ENCODE data around the gene ARHGAP10. TPM values are rescaled to one million over a fixed set of nuclear protein-coding genes. Genes with fewer than 3 reads are reported as not detected.

The ARHGAP10 gene
- total RNA-seq, 2 experiments from 2014 or later, result 7.1 to 8.0 TPM

DNA sequence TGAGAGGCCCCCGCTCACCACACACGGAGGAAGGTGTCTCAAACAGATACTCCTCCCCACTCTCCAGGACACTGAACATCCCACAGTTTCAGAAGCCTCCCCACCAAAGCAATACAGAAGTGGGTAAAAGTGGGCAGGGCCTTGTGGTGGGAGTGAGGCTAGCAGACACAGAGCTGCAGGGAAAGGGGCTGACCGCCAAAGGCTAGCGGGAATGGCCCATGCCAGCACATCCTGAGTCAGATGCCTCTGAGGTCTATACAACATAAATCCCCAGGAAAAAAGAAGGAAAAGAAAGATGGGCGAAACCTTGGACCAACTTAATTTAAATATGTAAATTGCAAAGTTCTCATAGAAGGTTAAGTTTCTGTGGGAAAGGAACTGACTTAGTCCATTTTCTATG lies 21.9 kb upstream of the ARHGAP10 start:
- Mint-ChIP-seq H3K27ac (no peak overlapping the region), H3K4me3 (no peak overlapping the region), H3K27me3 (no peaks in the 10 kb centered on the region), H3K9me3 (no peaks in the 10 kb centered on the region), H3K36me3 (no peaks in the 10 kb centered on the region), H3K4me1 (ENCODE audit: low read depth) (no peaks in the 10 kb centered on the region)
- DNase-seq, result no peak
- CTCF ChIA-PET, result interaction anchor here (0.6 to 7.6 kb wide), 4 partner anchors 9 to 155 kb away, joined by 3 to 224 read pairs (median 6); no protein-coding TSS in a partner anchor
- POLR2A ChIA-PET, result no interaction called here
- intact Hi-C loops (cut with micrococcal nuclease), result loop anchor here (2.0 kb wide), 1 partner anchor 21 kb away; no protein-coding TSS in a partner anchor

DNA sequence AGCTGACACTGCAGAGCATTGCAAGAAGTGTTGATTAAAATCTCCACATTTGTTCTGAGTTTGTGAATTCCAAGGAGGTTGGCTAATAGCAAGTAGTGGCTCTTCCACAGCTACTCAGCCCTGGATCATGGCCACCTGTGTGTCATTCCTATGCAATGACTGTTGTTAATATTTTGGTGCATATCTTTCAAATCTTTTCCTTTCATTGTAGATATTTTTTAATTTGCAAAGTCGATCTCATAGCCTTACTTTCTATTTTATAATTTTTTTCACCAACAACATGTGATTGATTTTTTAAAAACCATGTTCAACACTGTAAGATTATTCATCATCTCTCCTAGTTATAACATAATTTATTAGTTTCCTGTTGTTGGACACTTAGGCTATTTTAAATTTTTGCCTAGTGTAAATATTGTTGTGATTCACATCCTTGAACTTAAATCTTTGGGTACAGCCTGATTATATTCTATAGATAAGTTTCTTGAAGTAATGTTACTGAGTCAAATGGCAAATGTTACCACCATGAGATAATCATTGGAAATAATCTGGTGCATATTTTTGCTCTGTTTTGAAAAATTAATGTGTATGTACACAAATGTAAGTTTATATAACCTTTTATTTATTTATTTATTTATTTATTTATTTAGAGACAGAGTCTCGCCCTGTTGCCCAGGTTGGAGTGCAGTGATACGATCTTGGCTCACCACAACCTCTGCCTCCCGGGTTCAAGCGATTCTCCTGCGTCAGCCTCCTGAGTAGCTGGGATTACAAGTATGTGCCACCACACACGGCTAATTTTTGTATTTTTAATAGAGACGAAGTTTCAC lies 17.1 kb upstream of the ARHGAP10 start:
- Mint-ChIP-seq H3K9me3 (no peaks in the 10 kb centered on the region), H3K4me1 (ENCODE audit: low read depth) (peaks cover 4% of the 10 kb centered on the region), H3K4me3 (no peak overlapping the region), H3K27ac (no peak overlapping the region), H3K36me3 (no peaks in the 10 kb centered on the region), H3K27me3 (peaks cover 2% of the 10 kb centered on the region)
- intact Hi-C loops (cut with micrococcal nuclease), result no loop called here
- POLR2A ChIA-PET, result no interaction called here
- CTCF ChIA-PET, result interaction anchor here (0.6 kb wide), 1 partner anchor 593 kb away, joined by 3 read pairs; no protein-coding TSS in a partner anchor
- no peak for DNase-seq

DNA sequence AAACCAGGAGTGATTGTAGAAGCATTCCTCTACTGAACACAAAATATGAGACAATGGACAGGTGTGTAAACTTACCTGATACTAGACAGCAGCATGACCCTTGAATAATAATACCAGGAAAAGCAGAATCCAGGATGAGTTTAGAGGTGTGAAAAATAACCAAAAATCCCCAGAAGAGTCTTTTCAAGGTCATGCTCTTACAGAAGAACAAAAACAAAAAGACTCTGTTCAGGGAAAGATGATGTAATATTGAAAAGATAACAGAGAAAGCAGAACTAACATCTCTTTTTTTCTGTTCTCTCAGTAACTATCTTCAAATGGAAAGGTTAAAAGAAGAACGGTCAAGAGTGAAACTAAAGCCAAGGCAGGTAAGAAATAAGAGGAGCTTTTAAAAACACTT lies 14.0 kb upstream of the ARHGAP10 start:
- H3K4me3 Mint-ChIP-seq, result no peak overlapping the region
- peaks cover 5% of the 10 kb centered on the region for H3K27me3 Mint-ChIP-seq
- no peaks in the 10 kb centered on the region for H3K36me3 Mint-ChIP-seq
- H3K27ac Mint-ChIP-seq, result no peak overlapping the region
- intact Hi-C loops (cut with micrococcal nuclease), result no loop called here
- DNase-seq, result no peak
- POLR2A ChIA-PET, result no interaction called here
- CTCF ChIA-PET, result interaction anchor here (1.8 kb wide), 1 partner anchor 149 kb away, joined by 10 read pairs; no protein-coding TSS in a partner anchor
- H3K4me1 Mint-ChIP-seq (ENCODE audit: low read depth), result peaks cover 4% of the 10 kb centered on the region
- H3K9me3 Mint-ChIP-seq, result no peaks in the 10 kb centered on the region

DNA sequence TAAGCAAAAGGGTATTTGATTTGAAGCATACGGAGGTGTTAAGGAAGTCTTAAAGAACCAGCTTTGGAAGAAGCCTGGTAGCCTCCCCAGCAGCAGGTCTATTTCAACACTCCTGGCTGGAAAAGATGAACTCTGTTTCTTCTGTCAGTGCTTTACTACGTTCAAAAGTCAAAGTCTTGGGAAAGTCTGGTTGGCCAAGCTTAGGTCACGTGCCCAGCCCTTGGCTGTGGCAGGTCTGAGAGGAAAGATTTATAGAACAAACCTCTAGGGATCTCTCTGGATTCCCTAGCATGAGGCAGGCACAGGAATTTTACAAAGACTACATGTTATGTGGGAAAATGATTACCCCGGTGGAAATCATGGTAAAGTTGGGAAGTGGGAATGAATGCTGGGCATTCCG lies 8.6 kb upstream of the ARHGAP10 start:
- Mint-ChIP-seq H3K36me3 (no peaks in the 10 kb centered on the region), H3K27ac (no peak overlapping the region), H3K4me3 (no peak overlapping the region), H3K4me1 (ENCODE audit: low read depth) (no peaks in the 10 kb centered on the region), H3K27me3 (peaks cover 4% of the 10 kb centered on the region), H3K9me3 (no peaks in the 10 kb centered on the region)
- DNase-seq, result no peak
- ChIA-PET POLR2A (no interaction called here), CTCF (no interaction called here)
- intact Hi-C loops (cut with micrococcal nuclease), result no loop called here

DNA sequence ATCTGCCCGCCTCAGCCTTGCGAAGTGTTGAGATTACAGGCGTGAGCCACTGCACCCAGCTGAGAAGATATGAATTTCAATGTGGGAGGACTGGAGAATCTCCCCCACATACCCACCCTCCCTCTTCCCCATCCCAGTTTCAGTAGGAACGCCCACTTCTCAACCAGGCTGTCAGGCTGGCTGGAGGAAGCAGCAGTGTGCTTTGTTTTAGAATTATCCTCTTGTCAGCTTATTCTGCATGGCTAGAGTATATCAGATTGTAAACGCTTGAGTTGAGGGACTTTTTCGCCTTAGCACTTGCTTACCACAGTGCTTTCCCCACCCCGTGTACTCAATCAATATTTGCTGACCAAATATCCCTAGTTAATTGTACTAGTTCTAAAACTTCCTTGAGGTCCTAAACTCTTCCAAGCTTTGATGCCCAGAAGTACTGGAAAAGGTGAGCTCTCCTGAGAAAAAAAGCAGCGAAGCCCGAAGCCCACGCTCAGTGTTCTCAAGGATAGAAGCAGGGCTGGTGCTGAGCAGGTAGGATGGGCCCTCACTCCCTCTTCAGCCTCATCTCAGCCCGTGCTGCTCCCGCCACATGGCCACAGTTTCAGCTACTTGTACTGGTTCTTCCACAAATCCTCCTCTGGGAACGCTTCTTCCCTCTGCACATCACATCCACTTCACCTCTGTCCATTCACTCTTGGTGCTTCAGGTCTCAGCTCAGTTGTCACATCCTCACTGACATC lies 7.3 kb upstream of the ARHGAP10 start:
- DNase-seq, result no peak
- CTCF ChIA-PET, result interaction anchor here (2.0 to 2.3 kb wide), 2 partner anchors 16 to 142 kb away, joined by 7 to 15 read pairs; no protein-coding TSS in a partner anchor
- H3K9me3 Mint-ChIP-seq, result no peaks in the 10 kb centered on the region
- no peak overlapping the region for H3K27ac Mint-ChIP-seq
- H3K4me3 Mint-ChIP-seq, result no peak overlapping the region
- H3K27me3 Mint-ChIP-seq, result peaks cover 4% of the 10 kb centered on the region
- no peaks in the 10 kb centered on the region for H3K4me1 Mint-ChIP-seq (ENCODE audit: low read depth)
- H3K36me3 Mint-ChIP-seq, result no peaks in the 10 kb centered on the region
- POLR2A ChIA-PET, result no interaction called here
- intact Hi-C loops (cut with micrococcal nuclease), result no loop called here

DNA sequence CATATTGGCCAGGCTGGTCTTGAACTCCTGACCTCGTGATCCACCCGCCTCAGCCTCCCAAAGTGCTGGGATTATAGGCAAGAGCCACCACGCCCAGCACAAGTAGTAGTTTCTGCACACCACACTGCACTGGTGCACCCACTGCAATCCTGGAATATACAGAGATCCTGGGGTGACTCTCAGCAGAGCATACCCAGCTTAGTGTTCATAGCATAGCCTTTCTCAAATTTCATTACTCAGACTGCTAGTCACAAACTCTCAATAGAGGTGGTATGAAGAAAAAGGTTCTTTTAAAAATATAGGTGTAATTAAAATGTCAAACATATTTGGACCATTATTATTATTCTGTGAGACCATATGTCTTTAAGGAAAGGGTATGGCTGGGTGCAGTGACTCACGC lies 6.2 kb upstream of the ARHGAP10 start:
- intact Hi-C loops (cut with micrococcal nuclease), result no loop called here
- H3K27ac Mint-ChIP-seq, result no peak overlapping the region
- no peaks in the 10 kb centered on the region for H3K9me3 Mint-ChIP-seq
- peaks cover 3% of the 10 kb centered on the region for H3K4me1 Mint-ChIP-seq (ENCODE audit: low read depth)
- H3K27me3 Mint-ChIP-seq, result no peaks in the 10 kb centered on the region
- no peak for DNase-seq
- no peaks in the 10 kb centered on the region for H3K36me3 Mint-ChIP-seq
- POLR2A ChIA-PET, result no interaction called here
- CTCF ChIA-PET, result interaction anchor here (2.0 to 2.3 kb wide), 2 partner anchors 17 to 141 kb away, joined by 7 to 15 read pairs; no protein-coding TSS in a partner anchor
- no peak overlapping the region for H3K4me3 Mint-ChIP-seq

DNA sequence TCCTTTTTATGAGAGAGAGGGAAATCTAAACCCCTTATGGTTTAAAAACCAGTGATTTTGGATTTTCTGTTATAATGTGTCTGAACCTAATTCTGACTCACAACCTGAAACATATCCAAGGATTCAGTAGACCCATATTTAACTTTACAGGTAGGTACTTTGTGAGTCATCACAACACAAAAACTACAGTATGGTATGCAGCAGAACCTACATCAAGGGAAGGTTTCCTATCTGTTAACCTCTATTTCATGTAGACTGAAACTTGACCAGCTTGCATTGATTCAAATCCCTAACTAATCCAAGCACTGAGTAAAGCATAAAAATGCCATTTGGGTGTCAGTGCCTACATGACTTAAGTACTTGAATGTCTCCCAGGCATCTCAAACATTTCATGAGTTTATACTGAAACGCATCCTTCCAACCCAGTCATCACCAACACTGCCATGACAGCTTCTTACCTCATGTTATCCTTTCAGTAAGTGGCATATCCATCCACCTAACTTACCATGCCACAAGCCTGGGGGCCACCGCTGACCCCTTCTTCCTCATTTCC lies 4.3 kb upstream of the ARHGAP10 start:
- Mint-ChIP-seq H3K4me3 (no peak overlapping the region), H3K36me3 (no peaks in the 10 kb centered on the region), H3K27ac (no peak overlapping the region), H3K4me1 (ENCODE audit: low read depth) (peaks cover 7% of the 10 kb centered on the region), H3K9me3 (no peaks in the 10 kb centered on the region), H3K27me3 (no peaks in the 10 kb centered on the region)
- no peak for DNase-seq
- intact Hi-C loops (cut with micrococcal nuclease), result no loop called here
- ChIA-PET CTCF (interaction anchor here (1.1 kb wide), 1 partner anchor 140 kb away, joined by 6 read pairs; no protein-coding TSS in a partner anchor), POLR2A (no interaction called here)

DNA sequence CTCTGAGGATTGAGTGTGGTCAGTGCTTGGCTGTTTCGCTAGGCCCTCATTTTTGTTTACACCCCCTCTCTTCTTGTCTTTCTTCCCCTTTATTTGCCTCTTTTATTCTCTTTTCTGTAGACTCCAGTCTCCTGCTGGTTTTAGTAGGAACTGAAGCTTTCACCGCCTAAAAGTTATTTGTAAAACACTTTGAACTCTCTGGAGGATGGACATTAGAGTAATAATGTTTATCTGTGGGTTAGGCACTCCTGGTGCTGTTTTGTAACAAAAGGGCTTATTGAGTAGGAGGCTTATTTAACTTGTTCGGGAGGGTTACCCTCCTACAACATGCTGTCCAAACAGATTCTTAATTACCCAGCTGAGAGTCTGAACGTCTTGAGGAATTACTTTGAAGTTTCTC lies 1.6 kb upstream of the ARHGAP10 start:
- DNase-seq, result no peak
- POLR2A ChIA-PET, result no interaction called here

DNA sequence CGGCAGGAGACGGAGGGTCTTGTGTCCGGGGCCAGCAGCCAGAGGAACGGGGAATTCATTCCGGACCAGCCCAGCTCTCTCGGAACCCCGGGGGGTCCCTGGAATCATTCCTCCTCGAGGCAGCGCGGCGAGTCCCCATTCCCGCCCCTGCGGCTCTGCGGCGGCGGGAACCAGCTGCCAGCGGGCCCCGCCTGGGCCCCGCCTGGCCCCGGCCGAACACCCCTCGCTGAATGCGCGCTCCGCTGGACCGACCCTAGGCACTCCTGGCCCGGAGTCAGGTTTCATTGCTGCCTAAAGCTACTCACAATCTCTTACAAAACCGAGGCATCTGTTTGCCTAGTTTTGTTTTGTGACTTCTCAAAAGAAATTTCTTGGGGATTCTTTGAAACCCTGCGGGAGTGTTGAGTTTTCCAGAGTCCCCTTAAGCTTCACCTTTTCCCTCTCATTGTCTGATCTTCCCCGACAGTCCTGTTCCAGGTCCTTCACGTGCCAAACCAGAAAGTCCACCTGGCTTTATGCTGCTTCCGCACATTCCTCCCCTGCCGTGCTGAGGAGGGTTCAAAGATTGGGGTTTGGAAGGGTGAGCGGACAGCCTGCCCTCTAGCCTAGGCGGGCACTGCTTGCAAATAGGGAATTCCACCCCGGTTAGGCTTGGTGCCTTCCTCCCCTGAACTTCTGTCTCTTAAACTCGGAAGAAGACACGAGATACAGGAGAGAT lies 789 bp downstream of the ARHGAP10 start:
- ChIA-PET CTCF (interaction anchor here (0.6 to 3.9 kb wide), 9 partner anchors 11 to 132 kb away, joined by 3 to 70 read pairs (median 4); partner anchors contain the start of gene TMEM184C), POLR2A (interaction anchor here (1.0 to 2.4 kb wide), 5 partner anchors 11 to 115 kb away, joined by 4 to 10 read pairs (median 7); partner anchors contain the start of genes PRMT9 and TMEM184C)
- no peaks in the 10 kb centered on the region for H3K27me3 Mint-ChIP-seq
- peak overlapping the region; percentile 63 for H3K27ac Mint-ChIP-seq
- no peaks in the 10 kb centered on the region for H3K36me3 Mint-ChIP-seq
- peaks cover 42% of the 10 kb centered on the region for H3K4me1 Mint-ChIP-seq (ENCODE audit: low read depth)
- intact Hi-C loops (cut with micrococcal nuclease), result loop anchor here (1.0 to 5.0 kb wide), 2 partner anchors 115 to 710 kb away; partner anchors contain the start of genes NR3C2 and TMEM184C
- H3K9me3 Mint-ChIP-seq, result no peaks in the 10 kb centered on the region
- H3K4me3 Mint-ChIP-seq, result peak overlapping the region; percentile 81
- peak; percentile 25 for DNase-seq

More for the DNA sequence above, 1.6 kb upstream of the ARHGAP10 start:
- CTCF ChIA-PET, result interaction anchor here (1.1 to 1.7 kb wide), 3 partner anchors 22 to 137 kb away, joined by 3 to 6 read pairs (median 4); no protein-coding TSS in a partner anchor
- Mint-ChIP-seq H3K36me3 (no peaks in the 10 kb centered on the region), H3K9me3 (no peaks in the 10 kb centered on the region), H3K4me1 (ENCODE audit: low read depth) (peaks cover 26% of the 10 kb centered on the region), H3K4me3 (no peak overlapping the region), H3K27me3 (no peaks in the 10 kb centered on the region), H3K27ac (no peak overlapping the region)
- intact Hi-C loops (cut with micrococcal nuclease), result loop anchor here (2.0 to 5.0 kb wide), 2 partner anchors 22 to 712 kb away; partner anchors contain the start of gene NR3C2

DNA sequence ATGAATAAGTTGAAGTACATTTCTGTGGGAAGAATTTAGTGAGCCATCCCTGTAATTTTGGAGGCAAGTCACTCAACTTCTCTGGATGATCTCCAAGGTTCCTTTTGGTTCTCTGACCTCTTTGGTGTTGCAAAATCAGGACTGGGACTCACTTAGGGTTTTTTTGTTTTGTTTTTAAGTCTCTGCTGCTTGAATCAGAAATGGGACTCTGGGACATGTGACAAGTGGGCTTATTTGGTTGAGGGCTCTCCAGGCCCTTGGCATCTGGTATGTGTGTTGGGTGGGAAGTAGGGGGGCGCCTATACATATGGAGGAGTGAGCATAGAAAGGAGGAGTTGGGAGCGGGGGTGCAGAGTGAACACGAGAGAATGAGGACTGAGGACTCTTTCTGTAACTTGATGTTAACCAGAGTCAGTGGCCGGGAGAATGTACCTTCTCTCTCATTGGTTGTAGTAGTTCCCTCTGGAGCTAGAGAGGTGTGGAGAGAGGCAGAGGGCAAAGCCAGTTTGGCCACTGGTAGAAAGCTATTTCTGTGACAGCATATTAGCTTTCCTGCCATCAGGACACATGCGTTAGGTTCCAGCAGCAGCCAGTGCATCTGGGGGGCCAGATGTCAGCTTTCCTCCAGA lies 1.9 kb downstream of the ARHGAP10 start:
- no peaks in the 10 kb centered on the region for H3K27me3 Mint-ChIP-seq
- intact Hi-C loops (cut with micrococcal nuclease), result loop anchor here (2.0 to 5.0 kb wide), 2 partner anchors 103 to 708 kb away; partner anchors contain the start of gene NR3C2
- H3K4me1 Mint-ChIP-seq (ENCODE audit: low read depth), result peaks cover 42% of the 10 kb centered on the region
- H3K4me3 Mint-ChIP-seq, result peak overlapping the region; percentile 81
- POLR2A ChIA-PET, result interaction anchor here (2.4 kb wide), 1 partner anchor 117 kb away, joined by 8 read pairs; the partner anchor contains the start of gene TMEM184C
- CTCF ChIA-PET, result interaction anchor here (1.1 to 3.9 kb wide), 2 partner anchors 53 to 131 kb away, joined by 3 to 70 read pairs; no protein-coding TSS in a partner anchor
- H3K9me3 Mint-ChIP-seq, result no peaks in the 10 kb centered on the region
- H3K27ac Mint-ChIP-seq, result no peak overlapping the region
- DNase-seq, result no peak
- no peaks in the 10 kb centered on the region for H3K36me3 Mint-ChIP-seq

DNA sequence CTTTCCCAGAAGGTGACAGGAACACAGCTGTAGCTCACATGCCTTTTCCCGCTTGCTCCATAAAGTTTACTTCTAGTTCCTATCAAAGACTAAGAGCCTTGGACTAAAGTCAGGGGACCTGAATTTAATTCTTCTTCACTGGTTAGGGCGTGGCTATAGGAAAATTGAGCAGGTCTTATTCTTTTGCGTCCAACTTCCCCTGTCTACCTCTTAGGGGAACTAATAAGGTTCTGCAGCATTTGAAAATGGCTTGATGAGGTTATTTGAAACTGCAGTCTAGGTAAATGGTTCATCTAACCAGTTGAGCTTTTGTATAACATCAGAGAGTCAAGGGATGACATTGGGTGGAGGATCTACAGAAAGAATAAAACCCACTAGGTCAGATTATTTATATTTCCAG lies 2.6 kb downstream of the ARHGAP10 start:
- H3K27ac Mint-ChIP-seq, result no peak overlapping the region
- DNase-seq, result no peak
- no peak overlapping the region for H3K4me3 Mint-ChIP-seq
- no peaks in the 10 kb centered on the region for H3K27me3 Mint-ChIP-seq
- H3K4me1 Mint-ChIP-seq (ENCODE audit: low read depth), result peaks cover 42% of the 10 kb centered on the region
- intact Hi-C loops (cut with micrococcal nuclease), result loop anchor here (2.0 to 5.0 kb wide), 2 partner anchors 102 to 708 kb away; partner anchors contain the start of gene NR3C2
- ChIA-PET POLR2A (no interaction called here), CTCF (interaction anchor here (3.9 kb wide), 1 partner anchor 131 kb away, joined by 70 read pairs; no protein-coding TSS in a partner anchor)
- H3K9me3 Mint-ChIP-seq, result no peaks in the 10 kb centered on the region
- no peaks in the 10 kb centered on the region for H3K36me3 Mint-ChIP-seq
